WI38 (cell line): Measurements from ENCODE around the gene AGO3.

Experiments used
- H3K4me3 ChIP-seq: 2 replicates; pipeline ENCODE4 v1.5.1; 2011; ENCODE audit warnings: low read depth, mild to moderate bottlenecking, control low read depth, low read length
- CTCF ChIP-seq: IDR thresholded peaks from 2 replicates; pipeline ENCODE4 v1.5.1; 2012; ENCODE audit warnings: low read depth, mild to moderate bottlenecking, control low read depth, low read length

The AGO3 gene

GRCh38 chr1:36086529-36087232, 155.8 kb downstream of the AGO3 start:
- TF ChIP-seq CTCF = no peak

GRCh38 chr1:36087233-36088123, 156.6 kb downstream of the AGO3 start:
- no peak for TF ChIP-seq CTCF
- no peak overlapping the region for H3K4me3 ChIP-seq

More at GRCh38 chr1:36086529-36087232, 155.8 kb downstream of the AGO3 start:
- no peak overlapping the region for H3K4me3 ChIP-seq

- peak overlapping the region; percentile 96 for H3K4me3 ChIP-seq
- TF ChIP-seq CTCF = no peak
Observed at GRCh38 chr1:36088265-36088576, 157.3 kb downstream of the AGO3 start.

- peak within 1 kb of the TSS; percentile 96 for H3K4me3 ChIP-seq
- peak; percentile 91 for TF ChIP-seq CTCF
Observed at GRCh38 chr1:36088577-36089392, 157.9 kb downstream of the AGO3 start, which contains the start of gene ADPRS. Gene ADPRS (plus strand): TSS chr1:36088892. CDS start chr1:36088905, 13 bp downstream.

GRCh38 chr1:36089393-36090121, 158.7 kb downstream of the AGO3 start:
- TF ChIP-seq CTCF = no peak

GRCh38 chr1:36091141-36091540, 160.2 kb downstream of the AGO3 start:
- H3K4me3 ChIP-seq = no peak overlapping the region
- TF ChIP-seq CTCF = no peak

More at GRCh38 chr1:36089393-36090121, 158.7 kb downstream of the AGO3 start:
- H3K4me3 ChIP-seq = peak overlapping the region; percentile 96
